GM12874 (cell line): ENCODE data around the gene UCMA.

Experiments used
- CTCF ChIP-seq: IDR thresholded peaks from 2 replicates; pipeline ENCODE4 v1.5.1; 2011; ENCODE audit warnings: low read depth, mild to moderate bottlenecking, control low read depth, low read length, moderate library complexity; ENCODE audit not compliant: insufficient read depth

Gene UCMA

GRCh38 chr10:13193637-13194036, 40.5 kb downstream of the UCMA start:
- no peak for TF ChIP-seq CTCF

GRCh38 chr10:13191362-13191761, 42.8 kb downstream of the UCMA start:
- TF ChIP-seq CTCF, result no peak

GRCh38 chr10:13190816-13191215, 43.4 kb downstream of the UCMA start:
- no peak for TF ChIP-seq CTCF

- TF ChIP-seq CTCF, result no peak
Measured at GRCh38 chr10:13189961-13190360, 44.2 kb downstream of the UCMA start.

- no peak for TF ChIP-seq CTCF
Measured at GRCh38 chr10:13188593-13188992, 45.6 kb downstream of the UCMA start.

GRCh38 chr10:13187135-13187534, 47.0 kb downstream of the UCMA start:
- TF ChIP-seq CTCF, result no peak

- TF ChIP-seq CTCF, result no peak
Measured at GRCh38 chr10:13184730-13185514, 49.3 kb downstream of the UCMA start.
